ENCODE results near the gene CEACAM8.
"Not testable (repeated sequence)": the region's sequence is repeated elsewhere in the genome, so short reads cannot be mapped to it uniquely, and the experiment has no call there.

The CEACAM8 gene

GRCh38 chr19:42540071-42540553 is 54.6 kb downstream of the CEACAM8 start:
- DNase-seq: peak; percentile 31 to 52

DNA sequence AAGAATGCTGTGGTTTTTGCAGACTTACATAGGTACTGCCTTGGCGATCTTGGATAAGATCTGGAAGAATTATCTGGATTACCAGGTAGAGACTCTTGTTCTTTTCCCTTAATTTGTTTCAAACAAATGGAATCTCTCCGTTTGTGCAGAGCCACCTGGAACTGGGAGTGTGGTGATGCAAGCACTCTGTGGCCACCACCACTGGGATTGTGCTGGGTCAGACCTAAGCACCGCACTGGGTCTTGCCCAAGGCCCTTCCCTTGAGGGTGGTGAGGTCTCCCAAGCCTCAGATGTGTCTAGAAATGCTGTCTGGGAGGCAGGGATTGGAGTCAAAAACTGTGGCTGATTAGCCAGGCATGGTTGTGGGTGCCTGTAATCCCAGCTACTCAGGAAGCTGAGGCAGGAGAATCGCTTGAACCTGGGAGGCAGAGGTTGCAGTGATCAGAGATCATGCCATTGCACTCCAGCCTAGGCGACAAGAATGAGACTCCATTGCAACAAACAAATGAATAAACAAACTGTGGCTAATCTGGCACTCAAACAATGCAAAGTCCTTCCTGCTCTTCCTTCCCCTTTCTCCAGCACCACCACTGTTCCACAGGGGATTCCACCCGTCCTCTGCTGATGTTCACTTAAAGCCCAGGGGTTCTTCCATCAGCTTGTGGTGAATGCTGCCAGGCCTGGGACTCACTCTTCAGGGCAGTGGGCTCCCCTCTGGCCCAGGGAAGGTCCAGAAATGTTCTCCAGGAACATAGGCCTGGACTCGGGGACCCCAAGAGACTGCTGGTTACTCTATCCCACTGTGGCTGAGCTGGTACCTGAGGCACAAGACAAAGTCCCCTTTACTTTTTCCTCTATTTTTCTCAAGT is 55.6 kb downstream of the CEACAM8 start:
- DNase-seq: no peak

GRCh38 chr19:42535276-42535675 is 59.4 kb downstream of the CEACAM8 start:
- DNase-seq: not testable (repeated sequence)

GRCh38 chr19:42534391-42534790 is 60.3 kb downstream of the CEACAM8 start:
- no peak for DNase-seq

DNA sequence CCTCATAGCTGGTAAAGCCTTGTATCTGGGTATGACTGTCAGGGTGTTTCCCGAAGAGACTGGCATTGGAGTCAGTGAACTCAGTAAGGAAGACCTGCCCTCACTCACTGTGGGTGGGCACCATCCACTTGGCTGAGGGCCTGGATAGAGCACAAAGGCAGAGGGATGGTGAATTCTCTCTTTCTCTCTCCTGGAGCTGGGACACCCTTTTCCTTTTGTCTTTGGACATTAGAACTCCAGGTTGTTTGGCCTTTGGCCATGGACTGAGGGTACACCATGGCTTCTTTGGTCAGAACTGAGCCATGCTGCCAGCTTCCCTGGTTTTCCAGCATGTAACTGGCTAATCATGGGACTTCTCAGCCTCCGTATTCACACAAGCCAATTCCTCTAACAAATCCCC is 61.8 kb downstream of the CEACAM8 start:
- DNase-seq: no peak

DNA sequence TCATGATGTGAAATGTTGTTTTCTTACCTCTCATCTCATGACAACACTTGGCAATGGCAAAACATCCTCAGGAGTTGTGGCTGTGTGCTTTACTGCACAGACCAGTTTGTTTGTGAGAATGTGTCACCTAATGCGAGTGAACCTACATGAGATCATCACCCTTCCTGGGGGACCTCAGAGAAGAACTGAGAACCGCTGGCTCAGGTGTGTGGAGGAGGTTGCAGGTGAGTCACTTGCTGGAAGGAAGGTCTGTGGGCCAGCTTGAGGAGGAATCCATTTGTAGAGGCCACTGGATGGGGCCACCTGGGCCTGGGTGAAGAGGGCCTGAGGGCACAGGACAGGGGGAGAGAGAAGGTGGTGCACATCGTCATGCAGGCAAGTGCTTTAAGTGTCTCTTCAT is 63.4 kb downstream of the CEACAM8 start:
- no peak for DNase-seq

Measured in NCI-H524 (cell line).